AG04450 (cell line): Measurements from ENCODE around the gene NRDC. TPM values are rescaled to one million over a fixed set of nuclear protein-coding genes. Genes with fewer than 3 reads are reported as not detected.

Experiments
- CTCF ChIA-PET: fragments of 300-600, 350-600 bp; formaldehyde crosslinking; extraction: SDS; loops from one replicate; lab custom pipeline; 2022; ENCODE audit warnings: antibody characterized with exemption, inconsistent platforms; lab: Charles Lee
- POLR2A ChIA-PET: fragments of 350-600 bp; formaldehyde crosslinking; extraction: SDS; loops from one replicate; lab custom pipeline; 2021; ENCODE audit warnings: antibody characterized with exemption, inconsistent platforms; lab: Yijun Ruan, JAX
- DNase-seq: peaks from one replicate; pipeline ENCODE4 v3.0.0-alpha.2; 2011; ENCODE audit warnings: low read depth, low spot score
- H3K27ac ChIP-seq: one replicate; pipeline ENCODE4 v1.5.1; 2012; ENCODE audit warnings: low read depth, low read length, control low read depth
- H3K27me3 ChIP-seq: one replicate; pipeline ENCODE4 v1.6.0; 2012; ENCODE audit warnings: low read length; ENCODE audit not compliant: control insufficient read depth, insufficient read depth
- H3K4me3 ChIP-seq: 2 replicates; pipeline ENCODE4 v1.5.1; 2011; ENCODE audit warnings: mild to moderate bottlenecking, low read depth, low read length, control low read depth
- H3K9me3 ChIP-seq: 2 replicates; pipeline ENCODE4 v1.5.1; 2012; ENCODE audit warnings: low read length; ENCODE audit not compliant: control insufficient read depth, insufficient read depth
- polyA plus RNA-seq: library from polyadenylated mRNA; depleted of rRNA; stranded (reverse); fragments of >200 nt; gene quantifications from 2 replicates; pipeline ENCODE4 v1.2.3, GENCODE V29; 2011
- TF ChIP-seq, protein P1 (sequence below): IDR thresholded peaks from 2 replicates; pipeline ENCODE4 v1.5.1; 2011; ENCODE audit warnings: low read depth, low read length, control low read depth, inconsistent platforms

NRDC gene
- polyA plus RNA-seq, 1 experiment, result 172 TPM

DNA sequence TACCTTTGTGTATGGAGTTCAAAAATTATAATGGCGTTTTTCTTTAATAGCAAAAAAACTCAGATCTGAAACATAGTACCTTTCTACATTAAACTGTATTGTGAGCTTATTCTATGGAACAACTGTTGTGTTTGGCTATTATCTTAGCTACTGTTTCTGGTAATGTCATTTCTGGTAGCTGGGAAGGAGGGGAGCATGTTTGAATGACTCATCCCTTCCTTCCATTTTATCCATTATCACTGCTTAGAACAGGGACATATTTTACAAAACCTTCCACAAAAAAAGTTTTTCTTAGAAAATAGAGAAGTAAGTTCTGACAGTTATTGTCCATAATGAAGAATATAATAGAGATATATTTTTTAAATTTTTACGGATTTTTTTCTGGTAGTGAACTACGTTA, 128.3 kb downstream of the NRDC start:
- Histone ChIP-seq H3K4me3 (no peak overlapping the region), H3K27me3 (no peaks in the 10 kb centered on the region), H3K9me3 (no peaks in the 10 kb centered on the region), H3K27ac (no peak overlapping the region)
- CTCF ChIA-PET, result interaction anchor here (0.7 to 2.0 kb wide), 2 partner anchors 15 to 19 kb away, joined by 3 to 9 read pairs; no protein-coding TSS in a partner anchor
- TF ChIP-seq, protein P1, sequence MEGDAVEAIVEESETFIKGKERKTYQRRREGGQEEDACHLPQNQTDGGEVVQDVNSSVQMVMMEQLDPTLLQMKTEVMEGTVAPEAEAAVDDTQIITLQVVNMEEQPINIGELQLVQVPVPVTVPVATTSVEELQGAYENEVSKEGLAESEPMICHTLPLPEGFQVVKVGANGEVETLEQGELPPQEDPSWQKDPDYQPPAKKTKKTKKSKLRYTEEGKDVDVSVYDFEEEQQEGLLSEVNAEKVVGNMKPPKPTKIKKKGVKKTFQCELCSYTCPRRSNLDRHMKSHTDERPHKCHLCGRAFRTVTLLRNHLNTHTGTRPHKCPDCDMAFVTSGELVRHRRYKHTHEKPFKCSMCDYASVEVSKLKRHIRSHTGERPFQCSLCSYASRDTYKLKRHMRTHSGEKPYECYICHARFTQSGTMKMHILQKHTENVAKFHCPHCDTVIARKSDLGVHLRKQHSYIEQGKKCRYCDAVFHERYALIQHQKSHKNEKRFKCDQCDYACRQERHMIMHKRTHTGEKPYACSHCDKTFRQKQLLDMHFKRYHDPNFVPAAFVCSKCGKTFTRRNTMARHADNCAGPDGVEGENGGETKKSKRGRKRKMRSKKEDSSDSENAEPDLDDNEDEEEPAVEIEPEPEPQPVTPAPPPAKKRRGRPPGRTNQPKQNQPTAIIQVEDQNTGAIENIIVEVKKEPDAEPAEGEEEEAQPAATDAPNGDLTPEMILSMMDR, result no peak
- POLR2A ChIA-PET, result no interaction called here
- DNase-seq, result no peak

DNA sequence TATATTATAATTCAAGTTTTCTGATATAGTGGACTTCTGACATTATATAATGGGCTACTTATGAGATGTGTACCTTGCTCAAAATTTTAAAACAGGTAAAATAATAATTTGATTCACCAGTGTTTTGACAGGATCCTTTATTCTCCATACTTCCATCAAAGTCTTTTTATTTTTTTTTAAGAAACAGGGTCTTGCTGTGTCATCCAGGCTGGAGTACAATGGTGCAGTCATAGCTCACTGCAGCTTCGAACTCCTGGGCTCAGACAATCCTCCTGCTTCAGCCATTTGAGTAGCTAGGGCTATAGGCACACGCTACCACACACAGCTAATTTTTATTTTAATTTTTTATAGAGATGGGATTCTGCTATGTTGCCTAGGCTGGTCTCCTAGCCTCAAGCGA, 129.4 kb downstream of the NRDC start:
- CTCF ChIA-PET, result no interaction called here
- DNase-seq, result no peak
- Histone ChIP-seq H3K4me3 (no peak overlapping the region), H3K9me3 (no peaks in the 10 kb centered on the region), H3K27me3 (no peaks in the 10 kb centered on the region), H3K27ac (no peak overlapping the region)
- TF ChIP-seq, protein P1, result no peak
- POLR2A ChIA-PET, result interaction anchor here (0.7 kb wide), 1 partner anchor 58 kb away, joined by 4 read pairs; no protein-coding TSS in a partner anchor

DNA sequence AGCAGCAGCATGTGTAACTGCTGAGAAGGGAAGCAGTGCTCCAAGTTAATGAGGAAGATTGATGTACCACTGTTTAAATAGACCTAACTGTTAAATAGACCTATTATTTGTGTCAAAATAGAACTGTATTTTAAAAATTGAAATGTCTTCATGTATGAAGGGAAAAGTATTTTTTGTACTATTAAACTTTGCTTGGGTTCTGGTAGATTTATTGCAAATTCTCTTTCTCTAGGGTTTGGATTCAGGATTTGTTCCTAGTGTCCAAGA, 133.3 kb downstream of the NRDC start:
- ChIA-PET CTCF (interaction anchor here (1.0 kb wide), 1 partner anchor 24 kb away, joined by 4 read pairs; no protein-coding TSS in a partner anchor), POLR2A (no interaction called here)
- no peak for DNase-seq

DNA sequence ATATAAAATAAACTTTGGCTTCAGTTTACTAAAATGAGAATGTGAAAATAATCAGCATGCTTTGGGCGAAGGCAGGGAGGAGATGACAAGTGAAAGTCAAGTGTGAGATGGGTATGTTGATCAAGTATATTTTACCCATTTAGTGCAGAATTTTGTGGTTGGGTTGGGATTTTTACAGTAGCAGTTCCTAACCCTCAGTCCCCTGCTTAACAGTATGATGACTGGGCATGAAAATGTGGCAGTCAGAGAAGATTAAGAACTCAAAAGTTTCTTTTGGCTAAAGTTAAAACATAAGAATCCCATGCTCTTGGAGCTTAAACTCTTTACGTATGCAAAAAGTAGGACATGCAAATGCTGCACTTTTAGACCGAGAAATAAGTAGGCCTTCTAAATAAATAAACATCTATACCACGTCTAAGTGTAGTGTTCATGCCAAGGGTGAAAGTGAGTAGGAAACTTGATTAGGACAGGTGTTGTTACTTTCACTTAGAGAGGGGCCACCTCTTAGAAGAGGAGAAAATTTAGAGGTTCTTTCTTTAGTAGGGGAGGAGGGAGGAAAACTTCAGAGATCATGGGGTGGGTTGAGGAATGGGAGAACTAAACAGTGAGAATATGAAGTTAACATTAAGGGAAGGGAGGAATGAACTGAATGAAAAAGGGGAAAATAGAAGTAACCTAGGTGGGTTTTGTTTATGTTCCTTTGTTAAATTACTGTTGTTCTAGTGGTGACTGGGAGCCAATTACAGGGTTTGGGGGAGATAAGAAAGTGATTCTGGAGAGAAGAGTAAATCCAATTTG, 133.8 kb downstream of the NRDC start:
- H3K27me3 ChIP-seq, result no peaks in the 10 kb centered on the region
- CTCF ChIA-PET, result interaction anchor here (1.0 kb wide), 1 partner anchor 25 kb away, joined by 4 read pairs; no protein-coding TSS in a partner anchor
- POLR2A ChIA-PET, result no interaction called here
- TF ChIP-seq, protein P1, result no peak
- DNase-seq, result no peak
- H3K27ac ChIP-seq, result no peak overlapping the region
- no peaks in the 10 kb centered on the region for H3K9me3 ChIP-seq
- H3K4me3 ChIP-seq, result no peak overlapping the region

More for the DNA sequence above, 133.3 kb downstream of the NRDC start:
- Histone ChIP-seq H3K4me3 (no peak overlapping the region), H3K9me3 (no peaks in the 10 kb centered on the region), H3K27me3 (no peaks in the 10 kb centered on the region), H3K27ac (no peak overlapping the region)
- TF ChIP-seq, protein P1, result no peak

DNA sequence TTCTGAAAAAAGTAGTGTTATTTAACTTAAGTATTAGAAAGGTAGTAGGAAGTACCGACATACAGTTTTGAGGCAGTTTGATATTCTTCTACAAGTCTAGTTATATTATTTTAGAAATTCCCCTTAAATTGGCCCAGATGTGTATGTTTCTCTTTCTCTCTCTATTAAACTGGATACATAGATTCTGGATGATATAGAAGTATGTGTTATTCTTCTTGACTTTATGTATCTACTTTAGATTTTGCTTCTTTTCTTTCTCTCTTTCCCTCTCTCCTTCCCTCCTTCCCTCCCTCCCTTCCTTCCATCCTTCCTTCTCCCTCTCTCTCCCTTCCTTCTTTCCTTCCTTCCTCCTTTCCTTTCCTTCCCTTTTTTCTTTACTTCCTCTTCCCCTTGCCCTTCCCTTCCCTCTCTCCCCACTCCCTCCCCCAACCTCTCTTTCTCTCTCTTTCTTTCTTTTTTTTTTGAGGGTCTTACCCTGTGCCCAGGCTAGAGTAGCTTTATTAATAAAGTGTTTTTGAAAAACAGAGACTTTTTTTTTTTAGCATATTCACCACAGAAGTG, 137.3 kb downstream of the NRDC start:
- Histone ChIP-seq H3K27me3 (no peaks in the 10 kb centered on the region), H3K9me3 (no peaks in the 10 kb centered on the region), H3K27ac (no peak overlapping the region), H3K4me3 (no peak overlapping the region)
- TF ChIP-seq, protein P1, result no peak
- DNase-seq, result no peak
- ChIA-PET CTCF (interaction anchor here (0.6 to 0.9 kb wide), 3 partner anchors 11 to 28 kb away, joined by 3 read pairs; no protein-coding TSS in a partner anchor), POLR2A (no interaction called here)
